ENCODE measurements around the gene TRERF1.
A peak's percentile ranks its signal among the peaks of the same experiment; 100 is the strongest.

The TRERF1 gene

GRCh38 chr6:42281570-42281969, 170.2 kb downstream of the TRERF1 start (continued):
- TF ChIP-seq ZFP69B (tag by site-specific recombination; IDR thresholded peaks at IDR 0.05) (no peak), ZNF658 (tag by site-specific recombination; IDR thresholded peaks at IDR 0.05) (no peak), ZNF157 (tag by site-specific recombination; IDR thresholded peaks at IDR 0.05) (no peak)

- no peak overlapping the region for H3K27ac ChIP-seq (ENCODE audit: extremely low read depth, low read depth, low read length)
- no peak overlapping the region for H3K4me3 ChIP-seq (ENCODE audit: low read depth, low read length)
- ChIA-PET CTCF (interaction anchor here (0.6 to 1.1 kb wide), 3 partner anchors 20 to 724 kb away, joined by 3 to 5 read pairs (median 3); no protein-coding TSS in a partner anchor), POLR2A (no interaction called here)
- TF ChIP-seq ZNF155 (tag by site-specific recombination; IDR thresholded peaks at IDR 0.05) (no peak), HOXC10 (CRISPR knock-in tag; IDR thresholded peaks at IDR 0.05) (no peak), ZNF768 (tag by site-specific recombination; IDR thresholded peaks at IDR 0.05) (no peak), ZNF404 (tag by site-specific recombination; IDR thresholded peaks at IDR 0.05) (no peak), ZNF580 (tag by site-specific recombination; IDR thresholded peaks at IDR 0.05) (no peak), WT1 (tag by site-specific recombination; IDR thresholded peaks at IDR 0.05) (no peak), SP7 (tag by site-specific recombination; IDR thresholded peaks at IDR 0.05) (no peak), ZNF658 (tag by site-specific recombination; IDR thresholded peaks at IDR 0.05) (no peak), GLI2 (tag by site-specific recombination; IDR thresholded peaks at IDR 0.05; ENCODE audit: borderline replicate concordance, low read depth) (no peak), ZFP41 (tag by site-specific recombination; IDR thresholded peaks at IDR 0.05; ENCODE audit: borderline replicate concordance) (no peak), HOXD13 (CRISPR knock-in tag; IDR thresholded peaks at IDR 0.05; ENCODE audit: borderline replicate concordance) (no peak), ZNF544 (tag by site-specific recombination; IDR thresholded peaks at IDR 0.05) (no peak), ZNF302 (tag by site-specific recombination; IDR thresholded peaks at IDR 0.05; ENCODE audit: low read depth) (no peak), REPIN1 (tag by site-specific recombination; IDR thresholded peaks at IDR 0.05; ENCODE audit: low read depth) (no peak), ZNF138 (tag by site-specific recombination; IDR thresholded peaks at IDR 0.05; ENCODE audit: borderline replicate concordance) (no peak), ZBTB8A (tag by site-specific recombination; IDR thresholded peaks at IDR 0.05) (no peak), ZNF202 (tag by site-specific recombination; IDR thresholded peaks at IDR 0.05; ENCODE audit: borderline replicate concordance) (no peak), ZNF18 (tag by site-specific recombination; IDR thresholded peaks at IDR 0.05) (no peak)
- H3K9me3 ChIP-seq (ENCODE audit: control insufficient read depth, insufficient read depth, low read depth, low read length): no peaks in the 10 kb centered on the region
- H3K36me3 ChIP-seq (ENCODE audit: control insufficient read depth in 2 of 2, insufficient read depth in 1 of 2, low read length in 2 of 2): no peaks in the 10 kb centered on the region
- no peaks in the 10 kb centered on the region for H3K4me1 ChIP-seq (ENCODE audit: control insufficient read depth, insufficient read depth, low read length)
These were observed 170.7 kb downstream of the TRERF1 start for GRCh38 chr6:42280966-42281533.

GRCh38 chr6:42279966-42280629, 171.6 kb downstream of the TRERF1 start:
- H3K9me3 ChIP-seq (ENCODE audit: control insufficient read depth, insufficient read depth, low read depth, low read length): no peaks in the 10 kb centered on the region
- TF ChIP-seq GLIS1 (tag by site-specific recombination; IDR thresholded peaks at IDR 0.05) (peak; percentile 64), ZBTB11 (tag by site-specific recombination; conservative IDR thresholded peaks at IDR 0.05; ENCODE audit: low read depth) (no peak)
- CTCF ChIA-PET: interaction anchor here (0.6 to 1.4 kb wide), 3 partner anchors 17 to 38 kb away, joined by 3 to 7 read pairs (median 3); no protein-coding TSS in a partner anchor
- no peaks in the 10 kb centered on the region for H3K36me3 ChIP-seq (ENCODE audit: control insufficient read depth in 2 of 2, insufficient read depth in 1 of 2, low read length in 2 of 2)
- no peak overlapping the region for H3K27ac ChIP-seq (ENCODE audit: extremely low read depth, low read depth, low read length)
- H3K4me1 ChIP-seq (ENCODE audit: control insufficient read depth, insufficient read depth, low read length): no peaks in the 10 kb centered on the region
- H3K4me3 ChIP-seq (ENCODE audit: low read depth, low read length): no peak overlapping the region
- POLR2A ChIA-PET: no interaction called here
